Hematopoietic multipotent progenitor cell treated with erythropoietin and hydrocortisone succinate and interleukin-3 and kit ligand, for 4 days (in vitro differentiated cells): ENCODE measurements around the gene IL1RAPL1.

Experiments used
- DNase-seq: peaks from one replicate; pipeline ENCODE4 v3.0.0-alpha.2; 2015

The IL1RAPL1 gene

GRCh38 chrX:29666366-29666765, 1079.1 kb downstream of the IL1RAPL1 start:
- DNase-seq, result no peak

- DNase-seq, result no peak
Observed at GRCh38 chrX:29671421-29671820, 1084.2 kb downstream of the IL1RAPL1 start.

GRCh38 chrX:29687687-29688086, 1100.4 kb downstream of the IL1RAPL1 start:
- DNase-seq, result no peak

- DNase-seq, result no peak
Observed at GRCh38 chrX:29690061-29690460, 1102.8 kb downstream of the IL1RAPL1 start.

GRCh38 chrX:29691044-29691443, 1103.8 kb downstream of the IL1RAPL1 start:
- DNase-seq, result no peak

- no peak for DNase-seq
Observed at GRCh38 chrX:29693912-29694311, 1106.7 kb downstream of the IL1RAPL1 start.

- no peak for DNase-seq
Observed at GRCh38 chrX:29699239-29699638, 1112.0 kb downstream of the IL1RAPL1 start.

GRCh38 chrX:29707088-29707487, 1119.8 kb downstream of the IL1RAPL1 start:
- DNase-seq, result no peak

- no peak for DNase-seq
Observed at GRCh38 chrX:29721152-29721551, 1133.9 kb downstream of the IL1RAPL1 start.

- DNase-seq, result no peak
Observed at GRCh38 chrX:29724316-29724715, 1137.1 kb downstream of the IL1RAPL1 start.

GRCh38 chrX:29726811-29727210, 1139.6 kb downstream of the IL1RAPL1 start:
- DNase-seq, result no peak

- no peak for DNase-seq
Observed at GRCh38 chrX:29728639-29729038, 1141.4 kb downstream of the IL1RAPL1 start.

GRCh38 chrX:29744966-29745365, 1157.7 kb downstream of the IL1RAPL1 start:
- no peak for DNase-seq

GRCh38 chrX:29746326-29746725, 1159.1 kb downstream of the IL1RAPL1 start:
- DNase-seq, result no peak

GRCh38 chrX:29762006-29762405, 1174.8 kb downstream of the IL1RAPL1 start:
- DNase-seq, result no peak

GRCh38 chrX:29775890-29776289, 1188.6 kb downstream of the IL1RAPL1 start:
- DNase-seq, result no peak

GRCh38 chrX:29787656-29788055, 1200.4 kb downstream of the IL1RAPL1 start:
- DNase-seq, result no peak

GRCh38 chrX:29788991-29789699, 1201.9 kb downstream of the IL1RAPL1 start:
- no peak for DNase-seq

GRCh38 chrX:29792335-29792734, 1205.1 kb downstream of the IL1RAPL1 start:
- DNase-seq, result no peak

GRCh38 chrX:29797156-29797555, 1209.9 kb downstream of the IL1RAPL1 start:
- no peak for DNase-seq

GRCh38 chrX:29798469-29798868, 1211.2 kb downstream of the IL1RAPL1 start:
- DNase-seq, result no peak

- no peak for DNase-seq
Observed at GRCh38 chrX:29813174-29813573, 1225.9 kb downstream of the IL1RAPL1 start.

GRCh38 chrX:29824176-29824906, 1237.1 kb downstream of the IL1RAPL1 start:
- no peak for DNase-seq

GRCh38 chrX:29826742-29827141, 1239.5 kb downstream of the IL1RAPL1 start:
- no peak for DNase-seq

- DNase-seq, result no peak
Observed at GRCh38 chrX:29834311-29834710, 1247.1 kb downstream of the IL1RAPL1 start.
